HL-60 (cell line): ENCODE data around the gene AFAP1L2.

Experiments
- DNase-seq, 2 experiments: peaks; one replicate each; pipeline ENCODE4 v3.0.0-alpha.2; 2010 to 2020; ENCODE audit warnings: low read depth in 1 of 2, low spot score in 1 of 2
- H3K27ac ChIP-seq: fragments of 250-450 bp; sonication (Bioruptor Pico); replicated peaks from 2 replicates; pipeline ENCODE4 v1.5.1; 2020; ENCODE audit warnings: mild to moderate bottlenecking, moderate library complexity
- H3K27me3 ChIP-seq: fragments of 250-450 bp; sonication (Bioruptor Pico); 2 replicates; pipeline ENCODE4 v1.5.1; 2021; ENCODE audit warnings: mild to moderate bottlenecking, moderate library complexity; ENCODE audit not compliant: insufficient read depth, poor library complexity, severe bottlenecking
- H3K4me3 ChIP-seq: replicated peaks from 2 replicates; pipeline ENCODE4 v1.5.1; 2011; ENCODE audit warnings: mild to moderate bottlenecking, control low read depth, low read length; ENCODE audit not compliant: insufficient read depth
- GABPA ChIP-seq: IDR thresholded peaks from 2 replicates; pipeline ENCODE4 v1.6.1; 2012; ENCODE audit warnings: low read depth
- POLR2AphosphoS5 ChIP-seq: IDR thresholded peaks from 2 replicates; pipeline ENCODE4 v1.6.1; 2012; ENCODE audit warnings: low read depth
- SPI1 ChIP-seq: IDR thresholded peaks from 2 replicates; pipeline ENCODE4 v1.6.1; 2012; ENCODE audit warnings: low read depth, mild to moderate bottlenecking, borderline replicate concordance
- TF ChIP-seq, protein P1 (sequence below): IDR thresholded peaks from one replicate; pipeline ENCODE4 v1.5.1; 2011; ENCODE audit warnings: low read length, control low read depth, inconsistent platforms; ENCODE audit not compliant: insufficient read depth
- TF ChIP-seq, protein P2 (sequence below): IDR thresholded peaks from 2 replicates; pipeline ENCODE4 v1.6.1; 2012; ENCODE audit warnings: low read depth; ENCODE audit not compliant: insufficient replicate concordance

AFAP1L2 gene

GRCh38 chr10:114412907-114413797 is 8.8 kb upstream of the AFAP1L2 start:
- TF ChIP-seq, protein P1, sequence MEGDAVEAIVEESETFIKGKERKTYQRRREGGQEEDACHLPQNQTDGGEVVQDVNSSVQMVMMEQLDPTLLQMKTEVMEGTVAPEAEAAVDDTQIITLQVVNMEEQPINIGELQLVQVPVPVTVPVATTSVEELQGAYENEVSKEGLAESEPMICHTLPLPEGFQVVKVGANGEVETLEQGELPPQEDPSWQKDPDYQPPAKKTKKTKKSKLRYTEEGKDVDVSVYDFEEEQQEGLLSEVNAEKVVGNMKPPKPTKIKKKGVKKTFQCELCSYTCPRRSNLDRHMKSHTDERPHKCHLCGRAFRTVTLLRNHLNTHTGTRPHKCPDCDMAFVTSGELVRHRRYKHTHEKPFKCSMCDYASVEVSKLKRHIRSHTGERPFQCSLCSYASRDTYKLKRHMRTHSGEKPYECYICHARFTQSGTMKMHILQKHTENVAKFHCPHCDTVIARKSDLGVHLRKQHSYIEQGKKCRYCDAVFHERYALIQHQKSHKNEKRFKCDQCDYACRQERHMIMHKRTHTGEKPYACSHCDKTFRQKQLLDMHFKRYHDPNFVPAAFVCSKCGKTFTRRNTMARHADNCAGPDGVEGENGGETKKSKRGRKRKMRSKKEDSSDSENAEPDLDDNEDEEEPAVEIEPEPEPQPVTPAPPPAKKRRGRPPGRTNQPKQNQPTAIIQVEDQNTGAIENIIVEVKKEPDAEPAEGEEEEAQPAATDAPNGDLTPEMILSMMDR, result no peak
- TF ChIP-seq POLR2AphosphoS5 (no peak), SPI1 (no peak; the same call in 1 of the 2 replicates), GABPA (no peak)
- TF ChIP-seq, protein P2, sequence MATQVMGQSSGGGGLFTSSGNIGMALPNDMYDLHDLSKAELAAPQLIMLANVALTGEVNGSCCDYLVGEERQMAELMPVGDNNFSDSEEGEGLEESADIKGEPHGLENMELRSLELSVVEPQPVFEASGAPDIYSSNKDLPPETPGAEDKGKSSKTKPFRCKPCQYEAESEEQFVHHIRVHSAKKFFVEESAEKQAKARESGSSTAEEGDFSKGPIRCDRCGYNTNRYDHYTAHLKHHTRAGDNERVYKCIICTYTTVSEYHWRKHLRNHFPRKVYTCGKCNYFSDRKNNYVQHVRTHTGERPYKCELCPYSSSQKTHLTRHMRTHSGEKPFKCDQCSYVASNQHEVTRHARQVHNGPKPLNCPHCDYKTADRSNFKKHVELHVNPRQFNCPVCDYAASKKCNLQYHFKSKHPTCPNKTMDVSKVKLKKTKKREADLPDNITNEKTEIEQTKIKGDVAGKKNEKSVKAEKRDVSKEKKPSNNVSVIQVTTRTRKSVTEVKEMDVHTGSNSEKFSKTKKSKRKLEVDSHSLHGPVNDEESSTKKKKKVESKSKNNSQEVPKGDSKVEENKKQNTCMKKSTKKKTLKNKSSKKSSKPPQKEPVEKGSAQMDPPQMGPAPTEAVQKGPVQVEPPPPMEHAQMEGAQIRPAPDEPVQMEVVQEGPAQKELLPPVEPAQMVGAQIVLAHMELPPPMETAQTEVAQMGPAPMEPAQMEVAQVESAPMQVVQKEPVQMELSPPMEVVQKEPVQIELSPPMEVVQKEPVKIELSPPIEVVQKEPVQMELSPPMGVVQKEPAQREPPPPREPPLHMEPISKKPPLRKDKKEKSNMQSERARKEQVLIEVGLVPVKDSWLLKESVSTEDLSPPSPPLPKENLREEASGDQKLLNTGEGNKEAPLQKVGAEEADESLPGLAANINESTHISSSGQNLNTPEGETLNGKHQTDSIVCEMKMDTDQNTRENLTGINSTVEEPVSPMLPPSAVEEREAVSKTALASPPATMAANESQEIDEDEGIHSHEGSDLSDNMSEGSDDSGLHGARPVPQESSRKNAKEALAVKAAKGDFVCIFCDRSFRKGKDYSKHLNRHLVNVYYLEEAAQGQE, result no peak
- Histone ChIP-seq H3K27me3 (no peaks in the 10 kb centered on the region), H3K27ac (no peak overlapping the region), H3K4me3 (no peak overlapping the region)
- peak; percentile 4 to 18 for DNase-seq

- peaks cover 13% of the 10 kb centered on the region for H3K27me3 ChIP-seq
- no peak overlapping the region for H3K27ac ChIP-seq
- TF ChIP-seq, protein P2, result no peak
- TF ChIP-seq POLR2AphosphoS5 (no peak), SPI1 (no peak), GABPA (no peak)
- TF ChIP-seq, protein P1, result no peak
- peak in 1 of 2 experiments; percentile 4 for DNase-seq
- no peak overlapping the region for H3K4me3 ChIP-seq
Observed at GRCh38 chr10:114408968-114409444, 4.7 kb upstream of the AFAP1L2 start.

- no peak overlapping the region for H3K27ac ChIP-seq
- no peak for DNase-seq
- peaks cover 18% of the 10 kb centered on the region for H3K27me3 ChIP-seq
- TF ChIP-seq SPI1, result no peak
- TF ChIP-seq GABPA, result no peak
- TF ChIP-seq, protein P1, result no peak
- TF ChIP-seq POLR2AphosphoS5, result no peak
- no peak overlapping the region for H3K4me3 ChIP-seq
Observed at GRCh38 chr10:114408112-114408967, 4.0 kb upstream of the AFAP1L2 start.
